Measurements from ENCODE around the gene CDCA4. TPM values are rescaled to one million over a fixed set of nuclear protein-coding genes. Genes with fewer than 3 reads are reported as not detected.

Gene CDCA4
- total and polyA plus RNA-seq, 10 of the 15 experiments (the other 5 are each of a cell fraction or from before 2014, with no cell fraction given): 10.4 to 64.0 (median 52.1) TPM

DNA sequence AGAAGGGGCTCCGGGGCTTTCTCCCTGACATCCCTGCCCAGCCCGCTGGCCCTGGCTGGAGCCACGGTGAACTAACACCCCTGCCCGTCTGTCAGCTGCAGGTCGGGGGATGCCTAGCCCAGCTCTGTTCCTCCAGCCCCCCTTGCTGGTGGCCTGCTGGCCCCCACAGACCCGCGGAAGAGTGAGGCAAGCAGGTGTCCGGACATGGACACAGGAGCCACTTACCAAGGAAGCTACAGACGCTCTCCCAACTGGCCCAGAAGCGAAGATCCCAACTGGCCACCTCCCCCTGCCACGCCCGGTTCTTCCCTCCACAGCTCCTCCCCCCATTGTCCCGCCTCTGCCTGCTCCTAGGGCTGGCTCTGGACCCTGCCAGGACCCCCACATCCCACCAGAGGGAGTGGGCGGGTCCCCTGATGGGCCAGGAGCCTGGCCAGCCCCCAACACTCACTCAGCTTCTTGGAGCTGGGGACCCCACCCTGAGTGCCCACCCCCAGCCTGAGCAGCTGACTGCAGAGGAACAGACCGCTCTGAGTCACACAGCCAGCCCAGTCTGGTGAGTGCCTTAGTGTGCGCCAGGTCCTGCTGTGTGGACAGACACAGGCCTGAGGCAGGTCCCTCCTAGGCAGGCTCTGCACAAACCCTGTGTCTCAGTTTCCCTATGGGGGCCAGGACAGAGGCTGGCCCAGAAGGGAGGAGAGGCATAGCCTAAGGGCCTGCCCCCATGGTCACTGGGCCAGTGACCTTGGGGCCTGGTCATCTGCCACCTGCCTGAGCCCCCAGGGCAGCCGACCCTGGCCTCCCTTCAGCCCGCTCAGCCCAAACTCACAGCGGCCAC, 50.4 kb downstream of the CDCA4 start:
- RAD21 ChIA-PET (ENCODE audit: unreplicated experiment): no interaction called here
- no peak overlapping the region for H2AFZ ChIP-seq (ENCODE audit: control insufficient read depth, low read depth, low read length)
- BruUV-seq (replicated peaks): no TSS peak
- 24% methylated on average over 19 of the region's 19 CpGs for WGBS (ENCODE audit: insufficient coverage, insufficient replicate concordance, low lambda C conversion rate, missing lambda C conversion rate)
- no peaks in the 10 kb centered on the region for H4K20me1 ChIP-seq (ENCODE audit: control insufficient read depth, insufficient read depth)
- intact Hi-C loops (cut with micrococcal nuclease; ENCODE audit: unreplicated experiment): loop anchor here (10.0 kb wide), 1 partner anchor 76 kb away; no protein-coding TSS in a partner anchor
- H3K36me3 ChIP-seq (ENCODE audit: control insufficient read depth in 2 of 2, insufficient read depth in 2 of 2, low read length in 1 of 2): no peaks in the 10 kb centered on the region
- POLR2A ChIA-PET: interaction anchor here (0.6 kb wide), 1 partner anchor 30 kb away, joined by 8 read pairs; no protein-coding TSS in a partner anchor
- no peaks in the 10 kb centered on the region for H3K4me1 ChIP-seq (ENCODE audit: control insufficient read depth, insufficient read depth, low read length)
- SMC1A ChIA-PET (ENCODE audit: uncharacterized antibody, unreplicated experiment): no interaction called here
- DNase-seq (ENCODE audit: low read depth, low spot score) (no peak), FAIRE-seq (no peak), ATAC-seq (no peak)
- H3K4me3 ChIP-seq: no peak overlapping the region
- CTCF ChIA-PET: interaction anchor here (1.5 kb wide), 1 partner anchor 68 kb away, joined by 4 read pairs; no protein-coding TSS in a partner anchor
- no peak overlapping the region for H3K9ac ChIP-seq (ENCODE audit: control insufficient read depth, insufficient read depth, low read length)
- no peak overlapping the region for H3K4me2 ChIP-seq (ENCODE audit: control insufficient read depth, insufficient read depth)
- no peaks in the 10 kb centered on the region for H3K9me3 ChIP-seq (replicated peaks; ENCODE audit: control insufficient read depth, insufficient read depth, low read length)
- H3K27ac ChIP-seq (ENCODE audit: control insufficient read depth, insufficient read depth): no peak overlapping the region
- H3K27me3 ChIP-seq (replicated peaks in 1 of 2; ENCODE audit: control insufficient read depth in 2 of 2, insufficient read depth in 2 of 2, low read length in 1 of 2): peaks cover 6 to 9% of the 10 kb centered on the region in 2 experiments
- TF ChIP-seq, protein P1, sequence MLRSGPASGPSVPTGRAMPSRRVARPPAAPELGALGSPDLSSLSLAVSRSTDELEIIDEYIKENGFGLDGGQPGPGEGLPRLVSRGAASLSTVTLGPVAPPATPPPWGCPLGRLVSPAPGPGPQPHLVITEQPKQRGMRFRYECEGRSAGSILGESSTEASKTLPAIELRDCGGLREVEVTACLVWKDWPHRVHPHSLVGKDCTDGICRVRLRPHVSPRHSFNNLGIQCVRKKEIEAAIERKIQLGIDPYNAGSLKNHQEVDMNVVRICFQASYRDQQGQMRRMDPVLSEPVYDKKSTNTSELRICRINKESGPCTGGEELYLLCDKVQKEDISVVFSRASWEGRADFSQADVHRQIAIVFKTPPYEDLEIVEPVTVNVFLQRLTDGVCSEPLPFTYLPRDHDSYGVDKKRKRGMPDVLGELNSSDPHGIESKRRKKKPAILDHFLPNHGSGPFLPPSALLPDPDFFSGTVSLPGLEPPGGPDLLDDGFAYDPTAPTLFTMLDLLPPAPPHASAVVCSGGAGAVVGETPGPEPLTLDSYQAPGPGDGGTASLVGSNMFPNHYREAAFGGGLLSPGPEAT (IDR thresholded peaks at IDR 0.05; ENCODE audit: low read depth): no peak
- TF ChIP-seq MTA2 (IDR thresholded peaks at IDR 0.05; ENCODE audit: low read depth) (no peak), POLR2AphosphoS5 (IDR thresholded peaks at IDR 0.05; ENCODE audit: low read length) (no peak), CBX5 (IDR thresholded peaks at IDR 0.05; ENCODE audit: low read depth) (no peak), IRF4 (IDR thresholded peaks at IDR 0.05; ENCODE audit: low read depth, low read length) (no peak), MXI1 (IDR thresholded peaks at IDR 0.05; ENCODE audit: low read depth, low read length) (no peak), SP1 (IDR thresholded peaks at IDR 0.05; ENCODE audit: low read depth, low read length) (no peak), STAT1 (conservative IDR thresholded peaks at IDR 0.05) (no peak)
- TF ChIP-seq, protein P2, sequence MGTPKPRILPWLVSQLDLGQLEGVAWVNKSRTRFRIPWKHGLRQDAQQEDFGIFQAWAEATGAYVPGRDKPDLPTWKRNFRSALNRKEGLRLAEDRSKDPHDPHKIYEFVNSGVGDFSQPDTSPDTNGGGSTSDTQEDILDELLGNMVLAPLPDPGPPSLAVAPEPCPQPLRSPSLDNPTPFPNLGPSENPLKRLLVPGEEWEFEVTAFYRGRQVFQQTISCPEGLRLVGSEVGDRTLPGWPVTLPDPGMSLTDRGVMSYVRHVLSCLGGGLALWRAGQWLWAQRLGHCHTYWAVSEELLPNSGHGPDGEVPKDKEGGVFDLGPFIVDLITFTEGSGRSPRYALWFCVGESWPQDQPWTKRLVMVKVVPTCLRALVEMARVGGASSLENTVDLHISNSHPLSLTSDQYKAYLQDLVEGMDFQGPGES (IDR thresholded peaks at IDR 0.05): no peak
- TF ChIP-seq, protein P3, sequence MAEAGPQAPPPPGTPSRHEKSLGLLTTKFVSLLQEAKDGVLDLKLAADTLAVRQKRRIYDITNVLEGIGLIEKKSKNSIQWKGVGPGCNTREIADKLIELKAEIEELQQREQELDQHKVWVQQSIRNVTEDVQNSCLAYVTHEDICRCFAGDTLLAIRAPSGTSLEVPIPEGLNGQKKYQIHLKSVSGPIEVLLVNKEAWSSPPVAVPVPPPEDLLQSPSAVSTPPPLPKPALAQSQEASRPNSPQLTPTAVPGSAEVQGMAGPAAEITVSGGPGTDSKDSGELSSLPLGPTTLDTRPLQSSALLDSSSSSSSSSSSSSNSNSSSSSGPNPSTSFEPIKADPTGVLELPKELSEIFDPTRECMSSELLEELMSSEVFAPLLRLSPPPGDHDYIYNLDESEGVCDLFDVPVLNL (IDR thresholded peaks at IDR 0.05; ENCODE audit: low read depth, low read length): no peak
- TF ChIP-seq, protein P4, sequence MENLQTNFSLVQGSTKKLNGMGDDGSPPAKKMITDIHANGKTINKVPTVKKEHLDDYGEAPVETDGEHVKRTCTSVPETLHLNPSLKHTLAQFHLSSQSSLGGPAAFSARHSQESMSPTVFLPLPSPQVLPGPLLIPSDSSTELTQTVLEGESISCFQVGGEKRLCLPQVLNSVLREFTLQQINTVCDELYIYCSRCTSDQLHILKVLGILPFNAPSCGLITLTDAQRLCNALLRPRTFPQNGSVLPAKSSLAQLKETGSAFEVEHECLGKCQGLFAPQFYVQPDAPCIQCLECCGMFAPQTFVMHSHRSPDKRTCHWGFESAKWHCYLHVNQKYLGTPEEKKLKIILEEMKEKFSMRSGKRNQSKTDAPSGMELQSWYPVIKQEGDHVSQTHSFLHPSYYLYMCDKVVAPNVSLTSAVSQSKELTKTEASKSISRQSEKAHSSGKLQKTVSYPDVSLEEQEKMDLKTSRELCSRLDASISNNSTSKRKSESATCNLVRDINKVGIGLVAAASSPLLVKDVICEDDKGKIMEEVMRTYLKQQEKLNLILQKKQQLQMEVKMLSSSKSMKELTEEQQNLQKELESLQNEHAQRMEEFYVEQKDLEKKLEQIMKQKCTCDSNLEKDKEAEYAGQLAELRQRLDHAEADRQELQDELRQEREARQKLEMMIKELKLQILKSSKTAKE (IDR thresholded peaks at IDR 0.05; ENCODE audit: low read depth, poor library complexity, severe bottlenecking): no peak
- no peaks in the 10 kb centered on the region for H3K79me2 ChIP-seq (ENCODE audit: control insufficient read depth, insufficient read depth, low read length)
- in situ Hi-C loops (cut with MboI): no loop called here

Measured in GM12878 (cell line).